HL-60 (cell line): ENCODE data around the gene ALKBH1.

ENCODE experiments used
- DNase-seq, 2 experiments: peaks; one replicate each; pipeline ENCODE4 v3.0.0-alpha.2; 2010 to 2020; ENCODE audit warnings: low read depth in 1 of 2, low spot score in 1 of 2
- H3K27ac ChIP-seq: fragments of 250-450 bp; sonication (Bioruptor Pico); replicated peaks from 2 replicates; pipeline ENCODE4 v1.5.1; 2020; ENCODE audit warnings: mild to moderate bottlenecking, moderate library complexity
- H3K27me3 ChIP-seq: fragments of 250-450 bp; sonication (Bioruptor Pico); 2 replicates; pipeline ENCODE4 v1.5.1; 2021; ENCODE audit warnings: mild to moderate bottlenecking, moderate library complexity; ENCODE audit not compliant: insufficient read depth, poor library complexity, severe bottlenecking
- H3K4me3 ChIP-seq: replicated peaks from 2 replicates; pipeline ENCODE4 v1.5.1; 2011; ENCODE audit warnings: mild to moderate bottlenecking, control low read depth, low read length; ENCODE audit not compliant: insufficient read depth
- CTCF ChIP-seq: IDR thresholded peaks from one replicate; pipeline ENCODE4 v1.5.1; 2011; ENCODE audit warnings: low read length, control low read depth, inconsistent platforms; ENCODE audit not compliant: insufficient read depth
- GABPA ChIP-seq: IDR thresholded peaks from 2 replicates; pipeline ENCODE4 v1.6.1; 2012; ENCODE audit warnings: low read depth
- POLR2AphosphoS5 ChIP-seq: IDR thresholded peaks from 2 replicates; pipeline ENCODE4 v1.6.1; 2012; ENCODE audit warnings: low read depth
- REST ChIP-seq: IDR thresholded peaks from 2 replicates; pipeline ENCODE4 v1.6.1; 2012; ENCODE audit warnings: low read depth; ENCODE audit not compliant: insufficient replicate concordance
- SPI1 ChIP-seq: IDR thresholded peaks from 2 replicates; pipeline ENCODE4 v1.6.1; 2012; ENCODE audit warnings: low read depth, mild to moderate bottlenecking, borderline replicate concordance

Gene ALKBH1

GRCh38 chr14:77746064-77746702 is 38.4 kb upstream of the ALKBH1 start:
- TF ChIP-seq POLR2AphosphoS5 (no peak), GABPA (no peak), REST (no peak)
- Histone ChIP-seq H3K27ac (no peak overlapping the region), H3K4me3 (no peak overlapping the region), H3K27me3 (no peaks in the 10 kb centered on the region)
- no peak for DNase-seq

- Histone ChIP-seq H3K27ac (no peak overlapping the region), H3K27me3 (no peaks in the 10 kb centered on the region), H3K4me3 (no peak overlapping the region)
- no peak for TF ChIP-seq CTCF
- TF ChIP-seq POLR2AphosphoS5: no peak
- TF ChIP-seq REST: no peak
- DNase-seq: no peak
Measured at GRCh38 chr14:77741438-77741837, 33.6 kb upstream of the ALKBH1 start.

- TF ChIP-seq CTCF (no peak), POLR2AphosphoS5 (no peak), GABPA (no peak), SPI1 (no peak)
- Histone ChIP-seq H3K27ac (no peak overlapping the region), H3K4me3 (no peak overlapping the region), H3K27me3 (no peaks in the 10 kb centered on the region)
- DNase-seq: no peak
Measured at GRCh38 chr14:77738559-77739250, 30.9 kb upstream of the ALKBH1 start.

- no peak for DNase-seq
- Histone ChIP-seq H3K27me3 (no peaks in the 10 kb centered on the region), H3K4me3 (no peak overlapping the region), H3K27ac (no peak overlapping the region)
- TF ChIP-seq CTCF (no peak), SPI1 (no peak), REST (no peak), GABPA (no peak), POLR2AphosphoS5 (no peak)
Measured at GRCh38 chr14:77730976-77731497, 23.2 kb upstream of the ALKBH1 start.
